HG03354 (cell line): Measurements from ENCODE around the gene NOX5.

ENCODE experiments used
- ATAC-seq: cut with Tn5 transposase; IDR thresholded peaks from one replicate; pipeline ENCODE4 v1.9.1; 2021; ENCODE audit warnings: mild to moderate bottlenecking; ENCODE audit not compliant: unreplicated experiment, poor library complexity, severe bottlenecking

The NOX5 gene

DNA sequence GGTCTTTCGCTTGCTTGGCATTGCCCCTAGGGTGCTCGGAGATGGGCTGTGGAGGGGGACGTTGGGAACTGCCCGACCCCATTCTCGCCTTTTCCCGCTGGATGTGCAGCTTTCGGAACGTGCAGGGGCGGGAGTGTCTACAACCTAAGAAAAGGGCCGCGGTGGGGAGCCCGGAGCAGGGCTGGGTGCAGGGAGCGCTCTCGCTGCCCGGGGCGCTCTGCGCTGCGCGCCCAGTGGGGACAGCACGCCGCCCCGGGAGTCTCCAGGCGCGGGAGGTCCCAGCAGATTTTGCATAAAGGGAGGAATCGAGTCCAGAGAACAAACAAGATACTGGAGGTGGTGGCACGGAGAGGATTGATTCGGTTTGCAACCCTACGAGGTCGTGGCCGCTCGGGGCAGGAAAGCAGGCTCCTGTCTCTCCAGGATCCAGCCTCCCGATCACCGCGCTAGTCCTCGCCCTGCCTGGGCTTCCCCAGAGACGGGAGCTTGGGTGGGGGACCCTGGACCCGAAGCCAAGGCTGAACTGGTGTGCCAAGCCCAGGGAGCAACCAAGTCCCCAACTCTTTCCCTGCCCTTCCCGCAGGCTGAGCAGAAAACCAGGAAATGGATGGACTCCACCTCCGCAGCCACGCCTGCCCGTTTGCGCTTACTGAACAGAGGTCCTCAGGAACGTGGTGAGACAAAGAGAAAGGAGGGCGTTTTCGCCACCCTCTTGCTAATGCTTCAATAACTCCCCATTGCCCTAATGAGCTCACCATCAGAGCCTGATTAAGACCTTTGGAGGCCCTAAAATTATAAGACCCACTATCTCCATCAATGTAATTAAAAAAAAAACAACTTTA is 59.7 kb downstream of the NOX5 start:
- no peak for ATAC-seq

GRCh38 chr15:69074843-69075224 is 60.3 kb downstream of the NOX5 start:
- ATAC-seq, result no peak

- no peak for ATAC-seq
Observed at GRCh38 chr15:69075440-69075839, 60.9 kb downstream of the NOX5 start.

- no peak for ATAC-seq
Observed at GRCh38 chr15:69076756-69077155, 62.3 kb downstream of the NOX5 start.

DNA sequence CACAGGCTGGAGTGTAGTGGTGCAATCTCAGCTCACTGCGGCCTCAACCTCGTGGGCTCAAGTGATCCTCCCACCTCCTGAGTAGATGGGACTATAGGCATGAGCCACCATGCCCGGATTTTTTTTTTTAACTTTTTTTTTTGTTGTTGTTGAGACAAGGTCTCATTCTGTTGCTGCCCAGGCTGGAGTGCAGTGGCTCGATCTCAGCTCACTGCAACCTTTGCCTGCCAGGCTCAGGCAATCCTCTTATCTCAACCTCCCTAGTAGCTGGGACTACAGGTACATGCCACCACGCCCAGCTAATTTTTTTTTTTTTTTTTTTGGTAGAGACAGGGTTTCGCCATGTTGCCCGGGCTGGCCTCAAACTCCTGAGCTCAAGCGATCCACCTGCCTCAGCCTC is 64.1 kb downstream of the NOX5 start:
- ATAC-seq, result no peak

DNA sequence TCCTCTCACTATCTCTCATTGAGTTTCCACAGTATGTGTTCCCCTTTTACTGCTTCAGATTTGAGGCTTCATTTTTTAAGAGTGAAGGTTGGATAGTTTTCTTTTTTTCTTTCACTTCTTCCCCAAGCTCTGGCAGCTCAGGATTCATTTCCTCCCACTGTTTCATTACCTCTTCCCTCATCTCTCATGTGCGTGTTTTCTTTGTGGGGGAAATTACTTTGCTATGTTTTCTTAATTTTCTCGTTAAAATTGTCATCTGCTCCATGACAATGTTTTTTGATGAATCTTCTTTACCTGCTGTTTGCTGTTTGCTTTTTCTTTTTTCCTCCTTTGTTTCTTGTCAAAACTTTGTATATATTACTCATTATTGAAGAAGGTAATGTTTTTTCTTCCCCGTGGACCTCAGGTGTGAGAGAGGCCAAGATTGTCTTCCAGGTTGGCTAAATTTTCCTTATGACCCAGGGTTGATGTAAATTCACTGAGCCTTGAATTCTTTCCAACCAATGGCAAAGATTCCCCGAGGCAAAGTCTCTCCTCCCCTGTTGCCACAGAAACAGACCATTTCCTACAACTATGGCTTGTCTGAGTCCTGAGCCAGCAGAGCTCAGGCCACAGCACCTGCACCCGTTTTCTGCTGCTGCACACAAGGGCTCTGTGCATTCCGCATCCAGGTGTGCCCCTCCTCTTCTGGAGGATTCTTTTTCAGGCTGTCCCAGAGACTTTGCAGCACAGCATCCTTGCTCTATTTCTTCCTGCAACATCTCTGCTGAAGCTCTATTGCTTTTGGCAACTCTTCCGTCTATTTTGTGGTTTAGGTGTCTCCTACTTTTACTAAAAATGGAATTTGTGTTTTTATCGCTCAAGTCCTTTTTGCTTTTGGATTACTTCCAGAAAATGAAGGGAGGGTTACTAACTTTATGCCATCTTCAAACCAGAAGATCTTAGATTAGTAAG is 66.1 kb downstream of the NOX5 start:
- no peak for ATAC-seq

- no peak for ATAC-seq
Observed at GRCh38 chr15:69081310-69082004, 67.0 kb downstream of the NOX5 start.

GRCh38 chr15:69082021-69082502 is 67.6 kb downstream of the NOX5 start:
- ATAC-seq, result no peak

GRCh38 chr15:69082554-69082953 is 68.1 kb downstream of the NOX5 start:
- ATAC-seq, result no peak

DNA sequence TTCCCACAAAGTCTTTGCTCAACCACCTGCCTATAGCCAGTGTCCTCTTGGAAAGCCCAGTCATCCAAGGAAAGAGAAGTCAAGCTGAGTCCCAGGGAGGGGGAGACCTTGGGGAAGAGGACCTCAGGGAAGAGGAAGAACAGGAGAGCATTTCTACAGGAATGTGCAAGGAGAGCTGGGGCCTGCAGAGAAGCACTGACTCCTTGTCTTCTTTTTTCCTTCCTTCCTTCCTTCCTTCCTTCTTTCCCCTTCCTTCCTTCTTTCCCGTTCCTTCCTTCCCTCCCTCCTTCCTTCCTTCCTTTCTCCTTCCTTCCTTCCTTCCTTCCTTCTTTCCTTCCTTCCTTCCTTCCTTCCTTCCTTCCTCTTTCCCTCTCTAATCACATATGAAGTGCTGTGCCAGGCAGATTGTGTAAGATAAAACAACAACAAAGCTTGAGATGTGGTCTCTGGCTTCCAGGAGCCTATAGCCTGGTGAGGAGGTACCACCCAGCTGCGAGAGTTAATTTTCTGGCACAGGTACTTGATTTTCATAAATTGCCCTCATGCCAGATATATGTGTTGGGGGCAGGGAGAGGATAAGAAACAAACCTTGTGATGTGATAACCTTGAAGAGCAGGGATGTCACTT is 70.0 kb downstream of the NOX5 start:
- no peak for ATAC-seq

- ATAC-seq, result no peak
Observed at GRCh38 chr15:69085325-69086081, 71.0 kb downstream of the NOX5 start.

DNA sequence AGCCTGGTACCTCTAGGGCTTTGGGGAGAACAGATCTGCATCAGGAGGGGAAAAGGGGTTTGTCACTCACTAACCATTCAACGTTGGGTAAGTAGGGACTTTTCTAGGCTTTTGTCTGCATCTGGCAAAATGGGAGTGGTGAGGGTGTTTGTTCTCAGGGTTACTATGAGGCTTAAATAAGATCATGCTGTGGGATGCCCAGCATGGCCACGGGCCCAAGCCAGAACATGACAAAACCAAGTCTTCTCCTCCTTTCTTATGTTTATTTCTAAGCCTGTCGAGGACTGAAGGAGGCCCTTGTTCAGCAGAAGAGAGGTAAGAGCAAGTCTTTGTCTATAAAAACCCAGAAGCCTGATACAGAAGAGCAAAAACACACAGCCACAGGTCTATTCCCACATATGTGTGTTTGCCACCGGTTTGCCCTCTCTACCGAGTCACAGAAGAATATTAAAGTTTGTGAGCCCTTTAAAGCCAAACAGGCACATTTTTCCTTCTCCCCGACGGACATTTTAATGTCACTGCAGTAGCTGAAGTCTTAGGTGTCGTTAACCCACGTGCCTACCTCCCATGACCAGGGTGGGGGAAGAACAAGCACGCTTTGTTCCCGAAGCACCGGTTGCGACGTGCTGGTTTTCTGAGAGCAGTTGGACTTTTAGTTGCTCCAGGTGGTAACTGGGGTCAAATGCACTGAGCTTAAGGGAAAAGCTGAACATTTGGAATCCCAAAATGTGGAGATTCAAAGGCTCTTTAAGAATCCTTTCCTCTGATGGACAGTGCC is 72.1 kb downstream of the NOX5 start:
- ATAC-seq, result no peak

- no peak for ATAC-seq
Observed at GRCh38 chr15:69087366-69087976, 73.0 kb downstream of the NOX5 start.

DNA sequence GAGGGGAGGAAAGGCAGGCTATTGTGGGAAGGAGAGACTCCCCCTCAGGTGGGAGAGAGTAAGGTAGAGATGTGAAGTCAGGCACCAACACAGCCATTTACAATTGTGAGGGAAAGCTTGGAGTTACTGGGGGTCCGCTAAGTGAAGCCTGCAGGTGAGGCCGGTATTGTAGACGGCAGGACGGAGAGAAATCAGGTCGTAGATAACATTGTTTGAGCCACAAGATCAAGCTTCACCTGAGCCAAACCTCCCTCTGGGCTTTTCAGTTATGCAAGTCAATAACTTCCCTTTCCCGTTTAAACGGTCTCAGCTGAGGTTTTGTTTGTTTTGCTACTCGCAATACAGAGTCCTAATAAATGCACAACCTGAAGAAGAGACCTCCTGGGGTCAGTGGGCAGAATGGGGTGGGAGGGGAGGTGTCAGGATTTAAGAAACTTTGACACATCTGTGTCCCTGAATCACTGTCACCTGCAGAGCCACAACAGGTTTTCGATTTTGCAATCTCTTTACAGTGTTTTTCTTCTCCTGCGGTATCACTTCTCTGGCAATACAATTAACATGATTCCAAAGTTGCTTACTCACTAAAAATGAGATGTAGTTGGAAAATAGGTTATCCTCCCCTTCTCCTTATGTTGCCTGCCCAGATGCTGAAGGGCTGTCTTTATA is 73.9 kb downstream of the NOX5 start:
- no peak for ATAC-seq

GRCh38 chr15:69089258-69089657 is 74.8 kb downstream of the NOX5 start:
- no peak for ATAC-seq

GRCh38 chr15:69090197-69090948 is 75.9 kb downstream of the NOX5 start:
- no peak for ATAC-seq

DNA sequence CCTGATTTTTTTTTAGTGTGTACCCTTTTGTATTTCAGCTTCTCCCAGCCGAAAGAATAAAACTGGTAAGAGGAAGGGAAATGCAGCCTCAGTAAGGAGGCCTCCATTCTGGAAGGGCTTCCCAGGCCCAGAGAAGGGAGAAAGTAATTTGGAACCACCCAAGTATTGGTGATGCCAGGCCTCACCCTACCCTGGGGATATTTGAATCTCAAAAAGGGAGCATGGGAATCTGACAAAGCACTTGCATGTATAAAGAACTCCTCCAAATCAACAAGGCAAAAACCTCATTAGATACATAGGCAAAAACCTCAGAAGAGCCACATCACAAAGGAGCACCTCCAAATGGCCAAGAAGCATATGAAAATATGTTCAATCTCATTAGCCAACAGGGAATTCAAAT is 77.2 kb downstream of the NOX5 start:
- no peak for ATAC-seq
